IMR-90 (cell line): ENCODE results near the gene CFAP97D1. TPM values are rescaled to one million over a fixed set of nuclear protein-coding genes. Genes with fewer than 3 reads are reported as not detected.
A peak's percentile ranks its signal among the peaks of the same experiment; 100 is the strongest.

Source experiments
- ATAC-seq: fragments of 200-7000 bp; cut with Tn5 transposase; 2 replicates; pipeline ENCODE4 v1.9.1; 2020; ENCODE audit warnings: low read depth, mild to moderate bottlenecking, moderate library complexity
- BruUV-seq: library from RNA; stranded (reverse); fragments of 400-500 nt; replicated peaks from 2 replicates; lab custom pipeline; 2021; lab: Mats Ljungman, UMichigan
- CTCF ChIA-PET: fragments of 300-600 bp; formaldehyde crosslinking; extraction: SDS; loops from one replicate; lab custom pipeline; 2021; ENCODE audit warnings: antibody characterized with exemption; lab: Yijun Ruan, JAX
- POLR2A ChIA-PET: fragments of 300-600 bp; sonication (Branson Sonifier 250); formaldehyde crosslinking; loops from one replicate; lab custom pipeline; 2022; ENCODE audit warnings: antibody characterized with exemption; ENCODE audit not compliant: unreplicated experiment; lab: Charles Lee
- DNase-seq: peaks from one replicate; pipeline ENCODE4 v3.0.0; 2013
- H2AFZ ChIP-seq: replicated peaks from 2 replicates; pipeline ENCODE3; 2013; ENCODE audit warnings: low read length, mild to moderate bottlenecking; ENCODE audit not compliant: poor library complexity
- H2AK5ac ChIP-seq: 2 replicates; pipeline ENCODE4 v1.6.1; 2013; ENCODE audit warnings: low read depth, low read length, inconsistent platforms
- H2AK9ac ChIP-seq: replicated peaks from 2 replicates; pipeline ENCODE3; 2013; ENCODE audit warnings: mild to moderate bottlenecking, low read depth, low read length, moderate library complexity; ENCODE audit not compliant: poor library complexity
- H2BK120ac ChIP-seq: 2 replicates; pipeline ENCODE4 v1.6.1; 2013; ENCODE audit warnings: low read depth, low read length, inconsistent platforms
- H2BK15ac ChIP-seq: 3 replicates; pipeline ENCODE4 v1.6.1; 2013; ENCODE audit warnings: low read depth, low read length, inconsistent platforms
- H2BK20ac ChIP-seq: 2 replicates; pipeline ENCODE4 v1.6.1; 2013; ENCODE audit warnings: low read depth, mild to moderate bottlenecking, inconsistent platforms, low read length, moderate library complexity
- H2BK5ac ChIP-seq: 2 replicates; pipeline ENCODE4 v1.6.1; 2013; ENCODE audit warnings: mild to moderate bottlenecking, low read depth, low read length, inconsistent platforms; ENCODE audit not compliant: poor library complexity, severe bottlenecking
- H3K14ac ChIP-seq: replicated peaks from 2 replicates; pipeline ENCODE4 v1.6.1; 2013; ENCODE audit warnings: low read depth, low read length, inconsistent platforms
- H3K18ac ChIP-seq: 2 replicates; pipeline ENCODE4 v1.6.1; 2013; ENCODE audit warnings: low read depth, low read length, control low read depth
- H3K23ac ChIP-seq: 2 replicates; pipeline ENCODE4 v1.6.1; 2013; ENCODE audit warnings: low read depth, low read length, inconsistent platforms
- H3K27ac ChIP-seq: 2 replicates; pipeline ENCODE4 v1.5.1; 2013; ENCODE audit warnings: mild to moderate bottlenecking, control low read depth, low read length; ENCODE audit not compliant: insufficient read depth
- H3K27me3 ChIP-seq: 2 replicates; pipeline ENCODE4 v1.6.1; 2013; ENCODE audit warnings: low read length; ENCODE audit not compliant: control insufficient read depth, insufficient read depth
- H3K36me3 ChIP-seq: 2 replicates; pipeline ENCODE4 v1.6.1; 2013; ENCODE audit warnings: low read length, mixed read lengths; ENCODE audit not compliant: control insufficient read depth, insufficient read depth
- H3K4ac ChIP-seq: 2 replicates; pipeline ENCODE4 v1.6.1; 2013; ENCODE audit warnings: low read depth, low read length, inconsistent platforms
- H3K4me1 ChIP-seq: 2 replicates; pipeline ENCODE4 v1.6.1; 2013; ENCODE audit warnings: low read length, mixed read lengths; ENCODE audit not compliant: control insufficient read depth, insufficient read depth
- H3K4me2 ChIP-seq: 2 replicates; pipeline ENCODE4 v1.6.1; 2013; ENCODE audit warnings: low read depth, mild to moderate bottlenecking, control low read depth, low read length, moderate library complexity
- H3K4me3 ChIP-seq: 2 replicates; pipeline ENCODE4 v1.5.1; 2013; ENCODE audit warnings: low read depth, mild to moderate bottlenecking, control low read depth, low read length, moderate library complexity; ENCODE audit not compliant: insufficient read depth
- H3K56ac ChIP-seq: 2 replicates; pipeline ENCODE4 v1.6.1; 2013; ENCODE audit warnings: low read length, inconsistent platforms; ENCODE audit not compliant: insufficient read depth; ENCODE audit errors: extremely low read depth
- H3K79me1 ChIP-seq, 2 experiments: 2 replicates each; pipeline ENCODE4 v1.6.1; 2013; ENCODE audit warnings: low read length in 2 of 2, inconsistent platforms in 1 of 2, low read depth in 1 of 2
- H3K9ac ChIP-seq: 2 replicates; pipeline ENCODE4 v1.6.1; 2013; ENCODE audit warnings: low read depth, low read length, control low read depth
- H3K9me1 ChIP-seq: 2 replicates; pipeline ENCODE4 v1.6.1; 2013; ENCODE audit warnings: low read length, inconsistent platforms; ENCODE audit not compliant: insufficient read depth
- H3K9me3 ChIP-seq: 2 replicates; pipeline ENCODE4 v1.6.1; 2013; ENCODE audit warnings: low read length; ENCODE audit not compliant: control insufficient read depth, insufficient read depth
- H4K20me1 ChIP-seq: 2 replicates; pipeline ENCODE4 v1.6.1; 2013; ENCODE audit warnings: low read length, inconsistent platforms; ENCODE audit not compliant: insufficient read depth
- H4K5ac ChIP-seq: 2 replicates; pipeline ENCODE4 v1.6.1; 2013; ENCODE audit warnings: mild to moderate bottlenecking, low read depth, low read length, control low read depth
- H4K8ac ChIP-seq, 2 experiments: 2 replicates each; pipeline ENCODE4 v1.6.1; 2013; ENCODE audit warnings: low read depth in 2 of 2, low read length in 2 of 2, control low read depth in 1 of 2, inconsistent platforms in 1 of 2
- H4K91ac ChIP-seq: 2 replicates; pipeline ENCODE4 v1.6.1; 2013; ENCODE audit warnings: low read depth, low read length, inconsistent platforms; ENCODE audit not compliant: insufficient read depth
- BHLHE40 ChIP-seq: fragments of 150-350 bp; IDR thresholded peaks from 2 replicates; pipeline ENCODE4 v1.6.1; 2016; ENCODE audit warnings: mild to moderate bottlenecking, low read depth, low read length
- CEBPB ChIP-seq: IDR thresholded peaks from 2 replicates; pipeline ENCODE4 v1.6.1; 2012; ENCODE audit warnings: low read depth, low read length, improper control_type of control experiment
- CHD1 ChIP-seq: IDR thresholded peaks from 2 replicates; pipeline ENCODE4 v1.6.1; 2012; ENCODE audit warnings: low read depth, low read length, improper control_type of control experiment
- MAFK ChIP-seq: IDR thresholded peaks from 2 replicates; pipeline ENCODE4 v1.6.1; 2012; ENCODE audit warnings: low read depth, low read length, improper control_type of control experiment
- MXI1 ChIP-seq: IDR thresholded peaks from 2 replicates; pipeline ENCODE4 v1.6.1; 2012; ENCODE audit warnings: low read depth, mild to moderate bottlenecking, low read length, moderate library complexity, borderline replicate concordance
- POLR2A ChIP-seq: IDR thresholded peaks from 2 replicates; pipeline ENCODE4 v1.6.1; 2012; ENCODE audit warnings: mild to moderate bottlenecking, low read depth, low read length
- RAD21 ChIP-seq: IDR thresholded peaks from 2 replicates; pipeline ENCODE4 v1.6.1; 2012; ENCODE audit warnings: low read length, improper control_type of control experiment
- RCOR1 ChIP-seq: IDR thresholded peaks from 2 replicates; pipeline ENCODE4 v1.6.1; 2012; ENCODE audit warnings: mild to moderate bottlenecking, low read length, improper control_type of control experiment; ENCODE audit not compliant: insufficient replicate concordance
- RFX5 ChIP-seq: IDR thresholded peaks from 2 replicates; pipeline ENCODE4 v1.8.0; 2012; ENCODE audit warnings: low read depth, mild to moderate bottlenecking, low read length, moderate library complexity
- SMC3 ChIP-seq: fragments of 150-350 bp; IDR thresholded peaks from 2 replicates; pipeline ENCODE4 v1.6.1; 2016; ENCODE audit warnings: low read depth, mild to moderate bottlenecking, antibody characterized with exemption, low read length, moderate library complexity
- WGBS, 2 experiments: methylation state at CpG; one replicate each; pipeline versions ENCODE4 v1.1.5 to v1.1.7; 2013; ENCODE audit warnings: missing lambda C conversion rate in 2 of 2; ENCODE audit not compliant: insufficient read length in 1 of 2; ENCODE audit errors: extremely low coverage in 2 of 2; 5-methylcytosine and 5-hydroxymethylcytosine counted together
- dilution Hi-C: fragments of 300-500 bp; cut with HindIII; formaldehyde crosslinking; loops from one replicate; pipeline ENCODE4 v1.14.3; 2018; ENCODE audit warnings: low sequenced_read_pairs; ENCODE audit not compliant: unreplicated experiment
- in situ Hi-C: fragments of 300-500 bp; cut with MboI; formaldehyde crosslinking; loops from 3 replicates; pipeline ENCODE4 v1.14.3; 2019; ENCODE audit warnings: low sequenced_read_pairs, inconsistent platforms, mixed read lengths
- intact Hi-C: fragments of 100-400 bp; cut with micrococcal nuclease; formaldehyde crosslinking; loops from 2 replicates; pipeline ENCODE4 v1.10.0; 2022
- polyA plus RNA-seq, 3 experiments: library from polyadenylated mRNA; depleted of rRNA; stranded (reverse); fragments of >200 nt; gene quantifications; 2 replicates each; pipeline ENCODE4 v1.2.3, GENCODE V29; 2012; ENCODE audit warnings: low replicate concordance in 1 of 3
- total RNA-seq: library from RNA; depleted of rRNA; stranded (reverse); fragments of >200 nt; gene quantifications from 2 replicates; pipeline ENCODE4 v1.2.3, GENCODE V29; 2012
- TF ChIP-seq, protein P1 (sequence below): fragments of 150-350 bp; IDR thresholded peaks from 2 replicates; pipeline ENCODE4 v1.6.1; 2017; ENCODE audit warnings: mild to moderate bottlenecking, antibody characterized with exemption, low read length, low read depth
- TF ChIP-seq, protein P2 (sequence below): conservative IDR thresholded peaks from 2 replicates; pipeline ENCODE4 v1.5.1; 2012; ENCODE audit warnings: mild to moderate bottlenecking, low read depth, low read length, improper control_type of control experiment

CFAP97D1 gene
- total and polyA plus RNA-seq, 2 of the 4 experiments (the other 2 are of a cell fraction): under 0.01 TPM; not detected in 1

DNA sequence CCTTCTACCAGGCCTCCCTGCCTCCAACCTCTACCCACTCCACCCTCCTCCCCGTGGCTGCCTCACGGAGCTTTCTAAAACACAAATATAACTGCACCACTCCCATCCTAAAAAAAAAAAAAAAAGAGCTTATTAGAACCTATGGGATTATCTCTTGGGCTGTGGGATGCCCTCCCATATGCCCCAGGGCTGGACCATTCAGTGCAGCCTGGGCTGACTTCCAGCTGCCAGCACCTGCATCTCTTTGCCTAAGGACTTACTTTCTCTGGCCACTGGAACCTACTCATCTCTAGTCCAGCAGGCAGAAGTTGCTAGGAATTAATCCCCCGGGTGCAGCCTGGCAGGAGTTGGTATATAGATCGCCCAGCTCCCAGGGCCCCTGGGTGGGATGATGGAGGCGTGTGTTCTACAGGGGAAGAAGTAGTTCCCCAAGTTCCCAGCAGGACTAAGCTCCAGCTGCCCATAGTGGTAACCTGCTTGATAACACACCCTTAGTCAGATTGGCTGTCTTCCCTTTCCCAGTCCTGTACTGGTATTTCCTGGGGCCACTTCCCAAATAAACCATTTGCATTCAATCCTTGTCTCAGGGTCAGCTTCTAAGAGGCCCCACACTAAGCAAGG, 42.4 kb downstream of the CFAP97D1 start:
- Histone ChIP-seq H4K8ac (no peak overlapping the region), H3K9ac (no peak overlapping the region), H3K23ac (no peak overlapping the region), H4K91ac (no peak overlapping the region), H2BK20ac (no peak overlapping the region), H3K18ac (no peak overlapping the region), H2BK5ac (no peak overlapping the region), H3K9me3 (no peaks in the 10 kb centered on the region), H4K20me1 (no peaks in the 10 kb centered on the region), H3K56ac (no peak overlapping the region), H2BK120ac (no peak overlapping the region), H3K79me1 (peaks cover 0 to 19% of the 10 kb centered on the region in 2 experiments; a peak in 2 of 4 replicates), H3K36me3 (peaks cover 16% of the 10 kb centered on the region), H2AK9ac (peak overlapping the region; percentile 21), H3K27ac (no peak overlapping the region), H3K4me3 (no peak overlapping the region), H2AFZ (no peak overlapping the region), H4K5ac (no peak overlapping the region), H2BK15ac (no peak overlapping the region), H3K27me3 (no peaks in the 10 kb centered on the region), H2AK5ac (no peak overlapping the region), H3K9me1 (peaks cover 4% of the 10 kb centered on the region; the same call in 1 of the 2 replicates), H3K4me1 (peaks cover 6% of the 10 kb centered on the region), H3K4me2 (no peak overlapping the region), H3K14ac (no peak overlapping the region), H3K4ac (no peak overlapping the region)
- no CpG with 5 or more reads among the region's 5 CpGs for WGBS, 2 experiments
- in situ Hi-C loops (no loop called here), intact Hi-C loops (loop anchor here (1.0 kb wide), 1 partner anchor 26 kb away; no protein-coding TSS in a partner anchor), dilution Hi-C loops (no loop called here)
- BruUV-seq: no TSS peak
- ChIA-PET POLR2A (no interaction called here), CTCF (interaction anchor here (1.6 kb wide), 1 partner anchor 24 kb away, joined by 3 read pairs; the partner anchor contains the start of gene CD300LG)
- ATAC-seq: peak; percentile 48
- DNase-seq: peak; percentile 31
- no peak for TF ChIP-seq MAFK
- no peak for TF ChIP-seq RCOR1
- TF ChIP-seq CHD1: no peak
- no peak for TF ChIP-seq RAD21
- TF ChIP-seq, protein P1, sequence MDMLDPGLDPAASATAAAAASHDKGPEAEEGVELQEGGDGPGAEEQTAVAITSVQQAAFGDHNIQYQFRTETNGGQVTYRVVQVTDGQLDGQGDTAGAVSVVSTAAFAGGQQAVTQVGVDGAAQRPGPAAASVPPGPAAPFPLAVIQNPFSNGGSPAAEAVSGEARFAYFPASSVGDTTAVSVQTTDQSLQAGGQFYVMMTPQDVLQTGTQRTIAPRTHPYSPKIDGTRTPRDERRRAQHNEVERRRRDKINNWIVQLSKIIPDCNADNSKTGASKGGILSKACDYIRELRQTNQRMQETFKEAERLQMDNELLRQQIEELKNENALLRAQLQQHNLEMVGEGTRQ: no peak
- no peak for TF ChIP-seq POLR2A
- TF ChIP-seq CEBPB: no peak
- TF ChIP-seq RFX5: no peak
- TF ChIP-seq SMC3: no peak
- TF ChIP-seq BHLHE40: no peak
- TF ChIP-seq, protein P2, sequence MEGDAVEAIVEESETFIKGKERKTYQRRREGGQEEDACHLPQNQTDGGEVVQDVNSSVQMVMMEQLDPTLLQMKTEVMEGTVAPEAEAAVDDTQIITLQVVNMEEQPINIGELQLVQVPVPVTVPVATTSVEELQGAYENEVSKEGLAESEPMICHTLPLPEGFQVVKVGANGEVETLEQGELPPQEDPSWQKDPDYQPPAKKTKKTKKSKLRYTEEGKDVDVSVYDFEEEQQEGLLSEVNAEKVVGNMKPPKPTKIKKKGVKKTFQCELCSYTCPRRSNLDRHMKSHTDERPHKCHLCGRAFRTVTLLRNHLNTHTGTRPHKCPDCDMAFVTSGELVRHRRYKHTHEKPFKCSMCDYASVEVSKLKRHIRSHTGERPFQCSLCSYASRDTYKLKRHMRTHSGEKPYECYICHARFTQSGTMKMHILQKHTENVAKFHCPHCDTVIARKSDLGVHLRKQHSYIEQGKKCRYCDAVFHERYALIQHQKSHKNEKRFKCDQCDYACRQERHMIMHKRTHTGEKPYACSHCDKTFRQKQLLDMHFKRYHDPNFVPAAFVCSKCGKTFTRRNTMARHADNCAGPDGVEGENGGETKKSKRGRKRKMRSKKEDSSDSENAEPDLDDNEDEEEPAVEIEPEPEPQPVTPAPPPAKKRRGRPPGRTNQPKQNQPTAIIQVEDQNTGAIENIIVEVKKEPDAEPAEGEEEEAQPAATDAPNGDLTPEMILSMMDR: no peak
- no peak for TF ChIP-seq MXI1
